T-helper 2 cell (primary cell): ENCODE measurements around the gene CCDC174.
A peak's percentile ranks its signal among the peaks of the same experiment; 100 is the strongest.
"Not testable (repeated sequence)": the region's sequence is repeated elsewhere in the genome, so short reads cannot be mapped to it uniquely, and the experiment has no call there.

Experiments
- DNase-seq, 5 experiments: peaks; one replicate each; pipeline versions ENCODE4 v3.0.0 to v3.0.0-alpha.2; 2012 to 2022

Gene CCDC174

DNA sequence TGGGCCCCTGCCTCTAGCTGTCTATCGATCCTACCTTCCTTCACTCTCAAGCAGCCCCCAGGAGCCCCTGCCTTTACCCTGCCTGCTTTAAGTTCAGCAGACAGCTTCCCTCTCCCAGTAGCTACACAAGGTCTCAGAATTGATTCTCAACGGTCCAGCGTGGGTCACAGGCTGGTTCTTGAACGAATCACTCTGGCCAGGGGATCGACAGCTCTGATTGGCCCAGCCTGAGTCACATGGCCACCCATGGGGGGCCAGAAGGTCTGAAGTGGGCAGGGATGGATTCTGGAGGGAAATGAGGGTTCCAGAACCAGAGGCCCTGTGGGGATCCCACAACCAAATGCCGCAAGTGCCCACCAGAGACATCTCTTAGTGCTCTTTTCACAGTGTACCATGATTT, 23.7 kb upstream of the CCDC174 start:
- DNase-seq, result no peak

DNA sequence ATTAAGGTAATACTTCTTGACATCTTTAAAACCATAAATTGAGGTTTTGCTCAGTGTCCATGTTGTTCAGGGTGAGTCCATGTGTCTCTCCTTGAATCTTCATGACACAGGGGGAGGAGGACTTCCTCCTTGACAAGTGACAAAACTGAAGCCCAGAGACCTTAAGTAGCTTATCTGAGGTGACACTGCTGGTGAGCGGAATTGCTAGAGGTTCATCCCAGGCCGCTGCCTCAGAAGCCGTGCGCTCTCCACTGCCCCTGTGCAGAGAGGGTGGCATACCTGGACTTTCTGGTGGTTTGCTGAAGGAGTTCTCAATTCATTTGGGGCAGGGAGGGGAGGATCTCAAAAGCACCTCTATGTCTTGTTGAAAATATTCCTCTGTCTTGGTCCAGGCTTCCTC, 23.2 kb upstream of the CCDC174 start:
- no peak for DNase-seq

DNA sequence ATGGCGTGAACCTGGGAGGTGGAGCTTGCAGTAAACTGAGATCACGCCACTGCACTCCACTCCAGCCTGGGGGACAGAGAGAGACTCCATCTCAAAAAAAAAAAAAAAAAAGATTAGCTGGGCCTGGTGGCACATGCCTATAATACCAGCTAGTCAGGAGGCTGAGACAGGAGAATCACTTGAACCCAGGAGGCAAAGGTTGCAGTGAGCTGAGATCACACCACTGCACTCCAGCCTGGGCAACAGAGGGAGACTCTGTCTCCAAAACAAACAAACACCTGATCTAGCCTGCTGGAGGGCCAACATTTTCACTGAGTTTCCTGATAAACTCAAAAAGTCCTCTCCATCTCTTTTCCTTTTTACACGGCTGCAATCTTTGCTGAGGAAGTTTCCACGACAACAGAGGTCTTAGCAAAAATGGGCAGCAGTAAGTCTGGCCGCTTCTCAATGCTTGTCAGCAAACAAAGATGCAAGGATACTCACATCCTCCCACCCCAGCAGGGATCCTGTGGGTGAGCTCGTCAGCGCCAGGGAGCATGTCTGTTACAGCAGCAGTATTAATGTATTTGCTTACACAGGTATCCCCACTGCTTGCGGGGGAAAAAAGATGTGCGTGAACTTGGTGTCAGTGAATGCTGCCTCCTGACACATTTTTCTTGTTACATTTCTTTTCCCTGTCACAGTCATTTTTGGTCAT, 21.0 kb upstream of the CCDC174 start:
- DNase-seq, result no peak

DNA sequence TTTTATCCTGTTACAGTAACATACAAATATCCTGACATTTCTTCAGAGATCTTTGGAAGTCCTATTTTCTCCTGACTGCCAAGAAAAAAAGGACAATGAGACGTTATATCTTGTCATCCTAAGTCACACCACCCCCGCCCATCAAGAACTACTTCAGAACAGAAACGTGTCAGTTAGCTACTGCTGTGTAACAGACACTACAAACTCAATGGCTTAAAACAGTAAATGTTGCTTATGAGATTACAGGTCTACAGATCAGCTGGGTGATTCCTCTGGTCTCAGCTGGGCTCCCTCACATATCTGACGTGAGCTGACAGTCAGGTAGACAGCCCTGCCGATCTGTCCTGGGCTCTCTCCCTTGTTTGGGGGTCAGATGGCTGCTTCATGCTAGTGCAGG, 20.5 kb upstream of the CCDC174 start:
- DNase-seq, result no peak

DNA sequence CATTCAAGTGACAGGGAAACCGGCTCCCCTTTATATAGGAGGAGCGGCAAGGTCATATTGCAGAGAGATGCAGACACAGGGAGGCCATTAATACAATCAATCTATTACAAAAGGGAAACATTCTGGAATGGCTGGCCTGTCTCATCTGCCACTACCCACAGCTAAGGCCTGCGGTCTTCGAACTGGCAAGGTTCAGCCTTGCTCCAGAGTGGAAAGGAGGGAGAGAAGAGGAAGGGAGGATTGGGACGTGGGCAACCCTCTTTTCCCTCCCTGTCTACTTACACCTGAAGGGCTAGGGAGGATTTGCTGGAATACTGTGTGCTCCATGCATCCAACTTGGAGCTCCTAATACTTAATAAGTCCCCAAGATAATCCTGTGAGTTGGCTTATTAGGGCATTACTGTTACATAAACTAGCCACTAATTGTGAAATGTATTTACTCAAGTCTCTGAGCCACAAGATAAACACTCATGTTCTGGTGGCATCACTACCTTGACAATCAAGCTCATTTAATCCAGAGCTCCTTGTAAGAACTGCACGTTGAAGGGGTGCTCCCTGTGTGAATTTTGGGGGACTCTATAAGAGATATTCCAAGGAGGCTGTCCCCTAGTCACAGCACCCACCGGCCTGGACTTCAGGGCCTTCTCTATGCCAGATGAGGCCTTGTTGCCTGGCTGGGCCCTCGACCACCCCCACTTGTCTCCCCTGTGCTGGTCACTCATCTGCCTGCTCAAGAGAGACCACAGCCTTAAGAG, 19.7 kb upstream of the CCDC174 start:
- DNase-seq, result no peak

DNA sequence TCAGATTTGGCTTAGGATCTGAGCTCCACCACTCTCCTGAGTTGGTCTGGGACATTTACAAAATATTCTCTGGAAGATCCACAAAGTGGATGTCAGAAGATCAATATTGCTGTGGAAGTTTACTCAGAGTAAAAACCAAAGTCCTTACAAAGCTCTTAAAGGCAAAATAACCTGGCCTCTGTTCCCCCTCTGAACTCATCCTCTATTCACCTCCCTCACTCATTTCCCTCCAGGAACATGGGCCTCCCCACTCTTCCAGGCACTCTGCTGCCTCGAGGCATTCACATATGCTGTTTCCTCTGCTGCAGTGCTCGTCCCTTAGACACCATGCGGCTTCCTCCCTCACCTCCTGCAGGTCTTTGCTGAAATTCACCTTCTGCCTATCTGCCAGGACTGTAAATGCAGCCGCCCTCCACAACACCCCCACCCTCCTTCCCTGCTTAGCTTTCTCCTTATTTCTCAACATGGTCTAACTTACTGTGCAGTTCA, 19.1 kb upstream of the CCDC174 start:
- DNase-seq, result no peak

DNA sequence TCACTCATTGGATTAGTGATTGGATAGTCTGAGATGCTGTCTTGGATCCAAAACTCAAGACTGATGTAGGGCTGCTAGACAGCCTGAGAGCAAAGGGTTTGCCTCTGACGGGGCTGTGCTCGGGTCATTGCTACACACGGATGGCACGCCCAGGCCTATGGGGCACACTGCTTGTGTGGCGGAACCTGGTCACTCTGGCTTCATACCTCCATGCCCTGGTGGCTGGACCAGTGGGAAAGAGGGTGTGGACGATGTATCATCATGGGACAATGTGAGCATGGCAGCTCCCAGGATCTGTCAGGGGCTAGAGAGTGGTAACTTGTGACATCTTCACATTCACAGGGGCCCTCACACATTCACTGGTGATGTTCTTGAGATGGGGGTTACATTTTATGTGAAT, 18.1 kb upstream of the CCDC174 start:
- no peak for DNase-seq

DNA sequence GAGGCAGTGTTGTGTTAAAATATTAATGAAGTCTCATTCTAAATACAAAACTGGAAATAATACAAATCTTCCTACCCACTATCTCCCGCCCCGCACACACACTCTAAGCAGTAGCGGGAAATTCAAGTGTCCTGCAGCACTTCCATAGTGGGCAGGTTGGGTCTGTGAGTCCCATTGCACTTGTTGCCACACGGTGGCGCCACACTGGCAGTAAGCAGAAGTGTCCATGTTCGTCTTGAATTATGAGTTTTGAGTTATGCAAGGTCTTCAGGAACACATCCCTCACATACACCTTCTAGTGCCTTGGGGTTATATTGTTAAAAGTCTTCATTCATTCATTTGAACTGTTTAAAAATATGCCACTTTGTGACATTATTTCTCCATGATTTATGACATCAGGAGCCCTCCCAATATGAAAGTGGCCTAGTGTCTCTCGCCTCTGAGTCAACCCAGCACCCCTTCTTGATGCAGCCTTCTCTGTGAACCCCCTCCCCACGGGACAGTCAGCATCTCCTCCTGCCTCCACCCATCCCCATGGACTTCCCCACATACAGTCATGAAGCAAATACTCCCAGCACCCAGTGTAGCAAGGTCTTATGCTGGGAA, 17.6 kb upstream of the CCDC174 start:
- DNase-seq, result peak; percentile 20 to 70 (median 34)

DNA sequence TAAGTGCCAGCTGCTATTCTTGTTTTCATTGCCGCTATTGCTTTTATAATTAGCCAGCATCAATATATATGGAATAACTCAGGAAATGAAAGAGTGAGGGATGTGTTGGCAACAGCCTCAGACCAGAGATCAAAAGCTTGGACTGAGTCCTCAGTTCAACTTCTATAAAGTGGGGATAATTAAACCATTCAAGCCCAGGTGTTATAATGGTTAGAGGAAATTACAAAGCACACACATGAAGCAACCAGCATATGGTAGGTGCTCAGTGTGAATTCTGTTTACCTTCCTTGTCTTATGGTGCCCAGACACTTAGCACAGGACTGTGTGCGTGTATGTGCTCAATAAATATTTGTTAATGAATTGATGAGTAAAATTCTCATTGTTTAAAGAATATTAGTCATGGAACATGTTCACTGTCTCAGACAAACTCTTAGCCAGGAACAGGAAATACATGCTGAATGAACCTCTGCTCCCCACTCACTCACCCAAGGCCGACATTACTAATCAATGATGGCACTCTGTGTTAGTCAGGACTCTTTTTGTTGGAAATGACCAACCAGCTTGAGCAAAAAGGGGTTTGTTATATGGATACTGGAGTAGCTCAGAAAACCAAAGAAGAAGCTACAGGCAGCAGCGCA, 16.7 kb upstream of the CCDC174 start:
- DNase-seq, result no peak

DNA sequence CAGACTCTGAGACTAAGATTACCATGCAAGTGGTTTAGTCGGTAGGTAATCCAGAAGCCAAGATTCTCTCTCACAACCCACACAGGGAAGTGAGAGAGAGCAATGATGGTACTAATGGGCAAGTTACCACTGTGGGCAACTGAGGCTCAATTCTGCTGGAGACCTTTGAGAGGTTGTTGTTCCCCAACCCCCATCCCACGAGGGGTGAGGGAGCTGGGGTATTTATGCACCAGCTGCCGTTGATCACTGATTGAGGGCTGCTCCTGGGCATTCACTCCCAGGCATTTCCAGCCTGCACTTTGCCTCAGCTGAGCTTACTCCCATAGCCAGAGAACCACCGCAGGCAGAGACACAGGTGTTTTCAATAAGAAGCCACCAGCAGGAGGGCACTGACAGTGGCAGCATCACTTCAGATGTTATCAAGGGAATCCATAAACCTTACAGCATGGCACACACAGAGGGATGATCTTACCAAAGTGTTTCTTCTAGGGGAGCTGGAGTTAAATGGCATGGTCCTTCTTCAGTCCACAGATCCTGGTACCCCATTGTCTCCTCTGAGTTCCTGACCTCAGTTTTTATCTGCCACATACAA, 15.0 kb upstream of the CCDC174 start:
- no peak for DNase-seq

DNA sequence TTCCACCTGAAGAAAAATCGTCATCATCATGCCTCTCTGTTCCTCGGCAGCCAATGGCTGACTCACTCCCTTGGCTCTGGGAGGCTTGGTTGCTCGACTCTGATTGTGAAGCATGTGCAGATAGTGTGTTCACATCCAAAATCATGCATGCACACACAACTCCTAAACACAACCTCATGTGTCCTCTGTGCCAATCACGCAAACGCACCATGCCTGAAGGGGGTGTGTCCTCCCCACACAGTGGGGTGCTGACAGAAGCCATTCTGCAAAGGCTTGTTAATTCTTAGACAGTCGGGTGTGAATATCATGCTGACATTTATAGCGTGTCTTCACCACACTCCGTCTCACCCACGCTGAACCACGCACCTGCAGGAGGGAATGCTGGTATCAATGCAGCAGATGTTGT, 11.4 kb upstream of the CCDC174 start:
- no peak for DNase-seq

DNA sequence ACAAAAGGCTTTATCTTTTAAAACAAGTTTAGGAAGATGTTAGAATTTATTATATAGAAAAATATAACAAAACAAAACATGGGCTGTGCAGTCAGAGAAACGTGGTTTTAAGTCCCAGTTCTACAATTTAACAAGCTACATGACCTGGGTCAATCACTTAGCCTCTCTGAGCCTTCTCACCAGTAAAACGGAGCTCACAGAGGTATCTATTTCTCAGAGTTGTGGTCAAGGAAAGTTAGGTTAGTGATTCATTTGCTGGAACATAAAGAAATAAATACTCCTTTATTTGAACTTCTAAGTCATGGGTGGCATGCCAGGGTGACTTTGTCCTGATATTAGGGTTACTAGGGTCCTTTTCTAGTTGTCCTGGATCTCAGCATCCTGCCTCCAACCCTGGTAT, 10.8 kb upstream of the CCDC174 start:
- no peak for DNase-seq

DNA sequence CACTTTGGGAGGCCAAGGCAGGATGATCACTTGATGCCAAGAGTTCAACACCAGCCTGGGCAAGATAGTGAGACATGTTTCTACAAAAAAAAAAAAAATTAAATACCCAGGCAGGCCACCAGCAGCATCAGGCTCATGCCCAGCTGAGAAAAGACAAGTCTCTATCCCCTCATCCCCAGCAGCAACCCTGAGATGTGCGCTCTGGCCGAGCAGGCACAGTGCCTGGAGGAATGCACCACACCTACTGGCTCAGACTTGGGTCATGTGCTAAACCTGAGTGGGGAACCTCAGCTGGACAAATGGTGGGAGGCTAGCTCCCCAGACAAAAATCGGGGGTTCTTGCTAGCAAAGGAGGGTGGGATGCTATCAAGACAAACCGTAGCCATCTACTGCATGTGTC, 10.2 kb upstream of the CCDC174 start:
- DNase-seq, result no peak

DNA sequence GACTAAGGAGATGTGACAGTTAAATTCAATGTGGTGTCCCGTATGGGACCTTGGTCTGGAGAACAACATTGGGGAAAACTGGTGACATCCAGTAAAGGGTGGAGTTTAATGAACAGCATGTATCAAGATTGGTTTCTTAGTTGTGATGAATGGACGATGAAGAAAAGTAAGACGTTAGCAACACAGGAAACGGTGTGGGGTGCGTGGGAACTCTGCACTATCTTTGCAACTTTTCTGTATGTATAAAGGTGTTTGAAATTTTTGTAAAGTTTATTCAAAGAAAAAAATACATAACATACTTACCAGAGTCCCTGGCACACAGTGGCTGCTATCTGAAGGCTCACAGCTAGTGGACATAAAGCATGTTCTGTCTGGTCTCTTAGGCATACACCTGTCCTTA, 6.1 kb upstream of the CCDC174 start:
- no peak for DNase-seq

DNA sequence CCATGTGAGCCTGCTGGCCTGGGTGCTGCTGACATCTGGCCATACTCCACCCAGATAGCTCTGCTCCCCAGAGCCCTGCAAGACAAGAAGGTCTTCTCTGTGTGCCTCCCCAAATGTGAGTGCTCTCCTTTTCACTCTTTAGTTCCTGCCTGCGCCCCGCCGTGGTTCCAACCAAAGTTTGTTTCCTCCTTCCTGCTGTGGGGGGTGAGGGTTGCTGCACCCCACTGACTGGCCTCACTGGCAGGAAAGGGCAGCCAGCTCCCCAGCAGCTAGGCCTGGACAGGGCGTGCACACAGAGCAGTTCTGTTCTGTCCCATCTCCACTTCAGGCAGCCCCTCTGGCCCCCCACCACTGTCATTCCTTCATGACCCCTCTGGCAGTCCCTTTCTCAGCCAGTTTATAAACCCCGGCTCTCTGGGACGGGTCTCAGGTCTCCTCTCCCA, 5.4 kb upstream of the CCDC174 start:
- DNase-seq, result no peak

DNA sequence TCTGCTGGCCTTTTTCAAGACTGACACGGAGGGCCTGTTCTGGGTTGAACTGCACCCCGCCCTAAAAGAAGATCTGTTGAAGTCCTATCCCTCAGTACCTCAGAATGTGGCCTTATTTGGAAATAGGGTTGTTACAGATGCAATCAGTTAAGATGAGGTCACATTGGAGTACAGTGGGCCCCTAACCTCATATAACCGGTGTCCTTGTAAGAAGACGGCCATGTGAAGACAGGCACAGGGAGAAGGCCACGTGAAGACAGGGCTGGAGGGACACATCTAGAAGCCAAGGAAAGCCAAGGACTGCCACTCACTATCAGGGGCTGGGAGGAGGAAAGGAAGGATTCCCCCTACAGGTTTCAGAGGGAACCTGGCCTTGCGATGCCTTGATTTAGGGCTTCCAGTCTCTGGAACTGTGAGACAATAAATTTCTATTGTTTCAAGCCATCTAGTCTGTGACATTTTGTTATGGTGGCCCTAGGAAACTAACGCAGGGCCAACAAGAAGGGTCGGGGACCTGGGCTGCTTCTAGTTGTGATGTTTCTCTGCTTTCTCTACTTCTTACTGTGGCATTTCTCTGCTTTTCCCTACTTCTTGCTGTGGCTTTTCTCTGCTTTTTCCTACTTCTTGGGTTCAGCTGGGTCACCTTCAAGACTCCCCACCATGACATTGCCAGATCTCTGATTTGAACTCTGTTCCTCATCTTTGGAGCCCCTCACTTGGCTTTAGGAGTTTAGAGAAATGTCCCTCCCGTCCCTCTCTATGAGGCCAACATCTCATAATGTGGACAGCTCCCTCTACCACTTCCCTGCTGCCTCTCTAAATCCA, 4.8 kb upstream of the CCDC174 start:
- DNase-seq, result no peak

DNA sequence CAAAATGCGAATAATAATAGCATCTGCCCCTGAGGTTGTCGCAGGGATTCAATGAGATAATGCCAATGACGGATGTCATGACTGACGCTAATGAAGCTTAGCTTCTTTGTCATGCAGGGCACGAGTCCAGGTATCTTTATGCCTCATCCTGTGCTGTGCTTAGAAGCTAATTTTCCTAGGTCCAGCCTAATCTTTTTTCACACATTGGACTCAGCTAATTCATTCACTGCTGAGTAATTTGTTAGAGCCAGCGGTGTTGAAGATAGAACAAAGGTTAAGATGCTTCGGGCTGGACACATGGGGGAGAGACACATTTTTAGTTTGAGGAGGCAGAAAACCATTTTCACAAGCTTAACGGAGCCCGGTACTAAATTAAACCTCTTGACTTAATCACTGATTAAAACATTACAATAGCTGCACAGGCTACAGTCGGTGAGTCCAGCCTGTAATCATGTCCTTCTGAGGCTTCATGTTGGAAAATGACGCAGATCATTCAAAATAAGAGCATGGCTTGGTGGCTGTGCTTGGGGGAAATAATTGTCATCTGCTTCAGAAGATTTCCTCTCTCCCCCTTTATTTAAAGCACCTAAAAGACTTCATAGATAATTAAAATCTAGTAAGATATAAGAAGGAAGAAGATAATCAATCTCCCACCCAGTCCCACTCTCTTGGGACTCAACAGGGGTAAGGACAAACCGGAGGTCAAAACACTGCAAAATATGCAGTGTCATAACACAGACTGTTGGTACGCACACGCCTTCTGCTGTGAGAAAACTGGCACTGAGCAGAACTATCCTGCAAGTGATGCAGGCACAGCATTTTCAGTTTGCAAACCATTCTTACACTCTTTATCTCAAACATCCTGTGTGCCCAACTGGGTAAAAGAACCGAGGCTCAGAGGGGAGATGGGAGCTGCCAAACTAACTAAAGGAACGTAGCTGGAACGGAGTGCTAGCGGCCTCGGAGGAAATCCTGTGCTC, 3.3 kb upstream of the CCDC174 start:
- DNase-seq, result no peak

DNA sequence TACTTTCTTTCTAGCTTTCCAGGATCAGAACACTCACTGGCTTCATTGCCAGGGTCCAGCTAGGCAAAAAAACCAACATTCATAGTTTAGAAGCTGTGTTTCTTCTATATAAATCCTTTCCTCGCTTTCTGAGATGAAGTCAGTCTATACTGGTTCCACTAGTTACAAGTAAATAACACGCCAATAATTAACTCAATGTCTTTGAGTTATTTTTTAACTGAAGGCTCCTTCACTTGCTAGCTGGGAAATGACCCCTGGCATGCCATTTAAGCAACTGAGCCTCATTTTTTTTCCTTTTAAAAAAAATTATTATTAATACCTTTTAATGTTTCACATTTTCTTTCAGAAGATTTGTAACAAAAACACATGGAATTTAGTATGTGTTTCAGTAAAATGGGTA, 2.1 kb upstream of the CCDC174 start:
- DNase-seq, result no peak

DNA sequence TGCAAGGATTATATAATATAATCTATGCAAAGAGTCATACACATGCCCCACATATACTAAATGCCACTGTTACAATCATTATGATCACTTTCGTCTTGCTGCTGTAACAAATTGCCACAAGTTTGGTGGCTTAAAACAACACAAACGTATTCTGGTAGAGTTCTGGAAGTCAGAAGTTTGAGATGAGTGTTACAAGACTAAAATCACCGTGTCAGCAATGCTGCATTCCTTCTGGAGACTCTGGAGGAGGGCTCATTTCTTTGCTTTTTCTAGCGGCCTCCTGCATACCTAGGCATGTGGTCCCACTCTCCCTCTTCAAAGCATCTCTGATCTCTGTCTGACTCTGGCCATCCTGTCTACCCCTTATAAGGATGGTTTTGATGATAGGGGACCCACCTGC, 1.4 kb upstream of the CCDC174 start:
- no peak for DNase-seq

DNA sequence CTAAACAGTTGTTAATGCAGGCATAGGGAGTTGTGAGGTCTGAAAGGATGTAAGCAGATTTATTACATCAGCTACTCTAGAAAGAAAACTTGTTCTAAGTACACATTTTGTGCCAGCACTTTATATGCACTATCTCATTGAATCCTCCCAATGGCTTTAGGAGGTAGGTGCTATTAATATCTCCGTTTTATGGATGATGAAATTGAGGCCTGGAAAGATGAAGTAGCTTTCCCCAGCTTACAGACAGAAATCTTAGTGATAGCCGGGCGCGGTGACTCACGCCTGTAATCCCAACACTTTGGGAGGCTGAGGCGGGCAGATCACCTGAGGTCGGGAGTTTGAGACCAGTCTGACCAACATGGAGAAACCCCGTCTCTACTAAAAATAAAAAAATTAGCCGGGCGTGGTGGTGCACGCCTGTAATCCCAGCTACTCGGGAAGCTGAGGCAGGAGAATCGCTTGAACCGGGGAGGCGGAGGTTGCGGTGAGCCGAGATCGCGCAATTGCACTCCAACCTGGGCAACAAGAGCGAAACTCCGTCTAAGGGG, 872 bp downstream of the CCDC174 start:
- DNase-seq, result not testable (repeated sequence)

DNA sequence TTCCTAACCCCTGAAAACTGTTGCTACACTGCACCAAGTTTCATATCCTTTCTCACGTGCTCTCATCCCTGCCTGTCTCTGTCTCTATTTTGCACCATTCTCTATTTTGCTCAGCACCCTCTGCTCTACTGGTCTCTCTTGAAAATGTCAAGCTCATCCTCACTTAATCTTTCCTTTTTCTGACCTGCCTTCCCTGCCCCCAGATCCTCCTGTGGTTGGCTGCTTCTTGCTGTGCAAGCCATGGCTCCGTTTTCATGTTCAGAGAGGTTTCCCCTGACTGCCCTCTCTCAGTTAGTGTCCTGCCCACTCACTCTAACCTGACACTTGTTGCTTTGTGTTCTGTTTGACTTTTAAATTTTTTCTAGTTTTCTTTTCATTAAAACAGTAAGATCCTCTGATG, 6.0 kb downstream of the CCDC174 start:
- no peak for DNase-seq
